Left hindlimb (tissue), 1 donor: Measurements from ENCODE around the gene CDY2B.
"Not testable (repeated sequence)": the region's sequence is repeated elsewhere in the genome, so short reads cannot be mapped to it uniquely, and the experiment has no call there.

ENCODE experiments used
- DNase-seq: peaks from one replicate; pipeline ENCODE4 v3.0.0-alpha.2; 2018

CDY2B gene, protein sequence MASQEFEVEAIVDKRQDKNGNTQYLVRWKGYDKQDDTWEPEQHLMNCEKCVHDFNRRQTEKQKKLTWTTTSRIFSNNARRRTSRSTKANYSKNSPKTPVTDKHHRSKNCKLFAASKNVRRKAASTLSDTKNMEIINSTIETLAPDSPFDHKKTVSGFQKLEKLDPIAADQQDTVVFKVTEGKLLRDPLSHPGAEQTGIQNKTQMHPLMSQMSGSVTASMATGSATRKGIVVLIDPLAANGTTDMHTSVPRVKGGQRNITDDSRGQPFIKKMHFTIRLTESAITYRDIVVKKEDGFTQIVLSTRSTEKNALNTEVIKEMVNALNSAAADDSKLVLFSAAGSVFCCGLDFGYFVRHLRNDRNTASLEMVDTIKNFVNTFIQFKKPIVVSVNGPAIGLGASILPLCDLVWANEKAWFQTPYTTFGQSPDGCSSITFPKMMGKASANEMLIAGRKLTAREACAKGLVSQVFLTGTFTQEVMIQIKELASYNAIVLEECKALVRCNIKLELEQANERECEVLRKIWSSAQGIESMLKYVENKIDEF

DNA sequence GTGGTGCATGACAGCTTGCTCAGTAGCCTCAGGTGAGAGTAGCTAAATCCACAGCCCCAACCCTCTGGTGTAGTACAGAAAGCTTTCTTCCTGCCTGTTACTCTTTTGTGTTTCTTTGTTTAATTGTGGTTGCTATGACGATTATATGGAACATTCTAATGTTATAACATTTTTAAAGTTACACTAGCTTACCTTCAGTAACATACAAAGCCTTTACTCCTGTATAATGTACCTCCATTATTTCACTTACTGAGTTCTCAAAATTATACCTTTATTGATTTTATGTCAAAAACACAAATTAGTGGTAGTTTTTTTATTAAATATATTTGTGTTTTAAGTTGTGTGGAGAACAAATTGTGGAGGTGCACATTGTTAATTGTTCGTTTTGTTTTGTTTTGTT, at the start of gene CDY2B:
Gene CDY2B (minus strand): TSS at position 101 of the 400 bp plus-strand sequence. CDS start 328 bp downstream, outside the sequence.
- not testable (repeated sequence) for DNase-seq

DNA sequence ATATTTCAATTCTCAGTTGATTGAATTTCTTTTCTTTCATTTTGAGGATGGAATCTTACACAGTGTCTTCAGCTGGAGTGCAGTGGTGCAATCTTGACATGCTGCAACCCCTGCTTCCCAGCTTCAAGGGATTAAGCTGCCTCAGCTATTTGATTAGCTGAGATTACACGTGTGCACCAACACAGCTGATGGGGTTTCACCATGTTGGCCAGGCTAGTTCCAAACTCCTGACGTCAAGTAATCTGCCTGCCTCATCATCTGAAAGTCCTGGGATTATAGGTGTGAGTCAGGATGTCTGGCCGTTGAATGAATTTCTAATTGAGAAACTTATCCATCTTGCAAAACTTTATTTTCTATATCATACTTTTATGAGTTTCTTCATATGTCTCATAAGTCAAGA, 28.0 kb upstream of the CDY2B start:
- not testable (repeated sequence) for DNase-seq

DNA sequence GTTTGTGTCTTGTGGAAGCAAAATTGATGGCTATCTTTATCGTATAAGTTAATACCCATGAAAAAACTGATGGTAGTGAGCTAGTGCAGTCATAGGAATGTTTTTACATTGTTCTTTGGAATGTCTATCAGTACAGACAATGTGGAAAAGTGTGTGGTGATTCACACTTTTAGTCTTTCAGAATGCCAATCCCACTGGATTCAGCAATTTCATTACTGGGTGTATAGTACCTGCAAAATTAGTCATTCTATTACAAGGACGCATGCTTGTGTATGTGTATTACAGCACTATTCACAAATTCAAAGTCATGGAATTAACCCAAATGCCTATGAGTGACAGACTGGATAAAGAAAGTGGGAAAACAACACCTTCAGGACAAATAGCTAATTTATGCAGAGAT, 27.3 kb upstream of the CDY2B start:
- DNase-seq = not testable (repeated sequence)

DNA sequence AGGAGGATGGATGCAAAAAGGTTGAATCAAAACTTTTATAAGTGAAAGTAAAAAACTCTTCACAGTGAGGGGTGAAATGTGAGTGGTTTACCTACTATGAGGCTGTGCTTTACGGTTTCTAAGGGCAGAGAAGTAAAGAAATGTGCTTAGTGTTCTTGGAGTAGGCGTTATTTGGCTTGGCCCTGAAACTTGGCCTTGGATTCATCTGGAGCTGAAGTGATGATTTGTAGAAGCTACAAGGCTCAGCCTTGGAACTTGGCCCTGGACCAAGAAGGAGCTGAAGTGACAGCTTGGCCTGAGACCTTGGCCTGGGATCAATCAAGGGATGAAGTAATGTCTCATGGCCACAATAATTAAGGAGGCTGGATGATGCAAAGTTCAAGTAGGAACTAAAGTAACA, 1.7 kb upstream of the CDY2B start:
- not testable (repeated sequence) for DNase-seq

DNA sequence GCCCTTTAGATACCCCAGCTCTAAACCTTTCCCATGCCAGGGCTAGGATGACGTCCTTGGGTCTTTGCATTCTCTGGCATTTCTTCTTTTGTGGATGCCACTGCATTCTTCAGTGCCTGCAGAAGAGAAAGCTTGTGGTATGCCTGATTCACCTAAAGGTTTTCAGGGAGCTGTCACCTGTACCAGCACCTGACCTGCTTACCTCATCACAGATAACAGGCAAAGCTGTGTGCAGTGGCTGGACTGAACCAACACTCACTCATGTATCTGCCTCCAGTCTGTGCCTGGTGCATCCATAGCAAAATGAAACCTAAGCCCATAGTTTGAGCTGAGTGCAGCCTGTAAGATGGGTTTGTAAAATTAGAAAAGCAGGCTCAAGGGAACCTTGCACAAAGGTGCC, 3.3 kb downstream of the CDY2B start:
- DNase-seq = not testable (repeated sequence)

DNA sequence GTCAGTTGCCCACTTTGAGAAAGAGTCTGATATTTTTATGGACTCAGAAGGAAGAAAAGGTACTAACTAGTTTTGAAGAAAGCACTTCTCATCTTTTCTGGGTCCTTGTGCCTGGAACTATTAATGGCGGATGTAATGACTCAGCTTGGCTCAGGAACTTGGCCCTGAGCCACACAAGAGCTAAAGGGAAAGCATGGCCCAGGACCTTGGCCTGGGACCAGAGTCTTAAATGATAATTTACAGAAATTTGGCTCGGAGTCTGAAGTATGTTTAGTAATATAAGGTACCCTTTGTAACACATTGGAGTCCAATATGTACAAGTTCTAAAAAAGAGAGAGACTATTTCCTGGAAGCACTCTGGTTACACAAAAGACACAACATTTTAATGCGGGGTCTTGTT, 4.6 kb downstream of the CDY2B start:
- DNase-seq = not testable (repeated sequence)

DNA sequence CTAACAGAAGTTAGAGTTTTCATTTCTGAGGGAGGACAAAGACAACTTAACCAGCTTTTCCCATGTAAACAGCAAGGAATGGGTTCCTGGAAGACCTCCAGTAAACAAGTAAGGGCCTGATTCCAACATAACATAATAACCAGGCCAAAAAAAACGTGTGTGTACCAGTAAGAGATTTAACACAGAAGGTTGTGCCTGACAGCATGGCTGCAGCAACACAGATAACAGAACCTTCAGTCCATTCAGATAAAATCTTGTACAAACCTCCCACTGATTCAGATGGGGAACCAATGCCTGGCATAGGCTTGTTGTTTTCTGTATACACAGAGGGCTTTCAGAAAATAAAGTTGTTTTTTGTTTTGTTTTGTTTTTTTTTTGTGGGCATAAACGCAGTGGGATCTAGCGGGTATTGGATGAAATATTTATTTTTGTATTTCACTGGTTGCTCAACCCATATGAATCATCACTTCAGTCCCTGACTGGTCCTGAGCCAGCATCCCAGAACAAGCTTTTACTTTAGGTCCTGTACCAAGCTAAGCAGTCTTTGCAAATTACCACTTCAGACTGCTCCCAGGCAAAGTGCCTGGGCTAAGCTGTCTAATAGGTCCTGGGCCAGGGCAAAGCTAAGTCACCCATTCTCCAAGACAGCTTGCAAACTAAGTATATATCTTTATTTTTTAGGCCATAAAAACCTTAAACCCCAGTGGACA, 8.7 kb downstream of the CDY2B start:
- DNase-seq = not testable (repeated sequence)

DNA sequence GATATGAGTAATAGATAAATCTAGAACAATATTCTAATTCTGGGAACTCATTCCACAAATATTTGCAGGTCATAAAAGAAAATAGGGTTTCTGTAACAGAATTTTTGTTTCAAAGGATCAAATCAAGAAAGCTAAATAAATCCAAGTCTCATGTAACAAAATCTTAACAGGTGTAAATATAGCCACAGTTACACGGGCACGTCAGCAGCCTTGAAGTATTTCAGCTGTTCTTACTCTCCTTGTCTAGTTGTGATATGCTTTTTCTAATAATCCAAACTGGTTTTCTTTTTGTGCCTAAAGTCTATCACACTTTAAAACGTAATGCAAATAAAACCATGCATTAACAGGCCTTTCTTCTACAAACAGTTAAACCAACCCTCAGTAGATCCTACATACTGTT, 9.3 kb downstream of the CDY2B start:
- not testable (repeated sequence) for DNase-seq

DNA sequence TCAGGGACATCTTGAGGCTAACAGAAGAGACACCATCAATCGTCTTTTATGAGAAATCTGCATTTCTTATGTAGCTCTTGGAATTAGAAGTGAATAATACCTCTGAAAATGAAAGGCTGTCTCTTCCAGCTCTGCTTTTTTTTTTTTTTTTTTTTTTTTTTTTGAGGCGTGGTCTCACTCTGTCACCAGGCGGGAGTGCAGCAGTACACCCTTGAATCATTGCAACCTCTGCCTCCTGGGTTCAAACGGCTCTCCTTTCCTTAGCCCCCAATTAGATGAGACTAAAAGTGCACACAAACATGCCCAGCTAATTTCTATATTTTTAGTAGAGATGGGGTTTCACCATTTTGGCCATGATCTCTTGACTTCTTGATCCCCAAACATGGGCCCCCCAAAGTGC, 12.2 kb downstream of the CDY2B start:
- not testable (repeated sequence) for DNase-seq

DNA sequence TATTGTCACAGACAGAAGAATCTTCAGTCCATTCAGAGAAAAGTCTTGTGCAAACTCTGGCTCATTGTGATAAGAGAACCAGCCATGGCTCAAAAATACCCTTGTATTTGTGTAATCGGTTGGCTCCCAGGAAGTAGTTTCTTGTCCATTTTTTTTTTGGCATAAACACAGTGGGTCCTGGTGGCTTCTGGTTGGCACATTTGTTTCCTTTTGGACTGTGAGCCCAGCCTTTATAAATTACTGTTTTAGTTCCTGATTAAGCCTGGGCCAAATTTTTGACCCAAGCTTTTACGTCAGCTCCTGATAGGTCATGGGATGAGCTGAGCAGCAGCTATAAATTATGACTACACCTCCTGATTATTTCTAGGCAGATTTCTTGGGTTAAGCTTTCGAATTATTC, 19.4 kb downstream of the CDY2B start:
- not testable (repeated sequence) for DNase-seq

DNA sequence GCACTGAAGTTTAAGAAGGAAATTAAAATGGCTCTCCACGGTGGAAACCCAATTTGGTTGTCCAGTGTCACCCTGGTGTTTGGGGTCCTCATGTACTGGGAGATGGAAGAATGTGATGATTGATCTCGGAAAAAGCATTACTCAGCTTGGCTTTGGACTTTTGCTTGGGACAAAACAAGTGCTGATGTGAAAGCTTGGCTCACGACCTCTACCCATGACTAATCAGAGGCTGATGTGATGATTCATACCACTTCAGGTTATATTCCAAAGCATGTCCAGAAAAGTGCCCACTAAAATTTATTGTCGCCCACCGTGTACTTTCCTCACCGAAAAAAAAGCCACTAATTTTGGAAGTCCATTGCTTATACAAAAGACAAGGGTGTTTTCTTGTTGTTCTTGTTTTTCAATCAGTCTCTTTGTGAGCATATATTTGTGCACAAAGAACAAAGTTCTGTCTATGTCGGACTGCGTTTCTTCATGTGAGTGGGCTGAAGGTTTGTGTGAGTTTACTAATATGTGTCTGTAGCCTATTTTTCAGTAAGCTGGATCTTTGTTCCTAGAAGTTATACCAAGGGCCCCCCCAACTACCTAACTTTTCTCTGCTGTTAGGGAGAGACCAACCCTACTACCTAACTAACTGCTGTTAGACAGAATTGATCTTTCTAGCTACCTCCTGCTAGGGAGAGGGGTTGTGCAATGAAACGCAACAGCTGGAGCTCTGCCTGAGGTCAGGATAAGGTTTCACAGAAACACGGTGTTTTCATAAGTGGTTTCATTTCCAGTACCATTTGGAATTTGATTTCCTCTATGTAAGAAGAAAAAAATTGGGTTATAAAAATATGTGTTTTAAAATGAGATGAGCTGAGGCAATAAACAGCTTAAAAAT, 22.8 kb downstream of the CDY2B start:
- not testable (repeated sequence) for DNase-seq

DNA sequence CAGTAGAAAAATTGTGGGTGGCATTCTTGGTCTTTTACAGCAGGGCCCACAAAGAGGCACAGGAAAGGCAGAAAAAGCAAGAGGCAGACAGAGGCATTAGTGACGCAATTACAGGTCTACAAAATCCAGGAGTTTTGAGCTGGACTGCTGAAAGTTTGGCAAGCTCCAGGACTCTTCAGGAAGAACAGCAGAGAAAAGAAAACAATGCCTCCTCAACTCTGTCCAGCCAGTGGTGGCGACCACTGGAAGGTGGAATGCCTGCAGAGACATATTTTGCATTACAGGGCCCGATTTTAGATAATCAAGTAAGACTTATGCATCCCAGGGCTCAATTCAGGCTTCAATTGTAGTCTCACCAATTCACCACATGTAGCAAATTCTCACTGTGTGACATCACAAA, 23.5 kb downstream of the CDY2B start:
- not testable (repeated sequence) for DNase-seq

DNA sequence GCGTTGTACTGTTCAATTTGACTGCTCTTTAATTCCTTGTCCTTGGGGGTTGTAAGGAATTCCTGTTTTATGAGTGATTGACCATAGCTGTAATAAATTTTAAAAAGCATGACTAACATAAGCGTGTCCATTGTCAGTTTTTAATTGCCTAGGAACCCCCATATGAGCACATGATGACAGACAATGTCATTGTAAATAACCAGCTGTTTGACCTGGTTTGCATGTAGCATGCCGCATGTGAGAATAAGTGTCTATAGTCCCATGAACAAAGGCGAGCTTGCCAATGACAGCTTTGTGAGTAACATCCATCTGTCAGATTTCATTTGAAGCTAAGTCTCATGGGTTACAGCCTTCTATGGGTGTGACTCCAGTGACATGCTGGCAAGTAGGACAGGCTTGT, 30.9 kb downstream of the CDY2B start:
- DNase-seq = not testable (repeated sequence)

DNA sequence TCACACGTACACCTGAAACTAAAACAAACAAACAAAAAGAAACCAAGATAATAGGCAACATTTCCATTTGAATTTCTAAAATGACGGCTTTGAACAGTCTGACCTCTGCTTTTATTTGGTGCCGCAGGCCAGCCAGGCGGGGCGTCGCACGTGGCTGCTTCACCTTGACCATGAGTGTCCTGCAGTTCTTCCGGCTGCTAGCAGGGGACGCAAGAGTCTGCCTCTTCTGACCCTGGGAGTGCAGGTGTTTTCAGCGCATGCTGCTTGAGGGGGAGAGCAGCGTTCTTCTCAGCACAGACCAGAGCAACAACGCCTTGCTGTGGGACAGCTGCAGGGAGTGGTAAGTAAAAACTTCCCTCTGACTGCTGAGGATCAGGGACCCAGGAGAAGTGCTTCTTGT, 47.9 kb downstream of the CDY2B start:
- DNase-seq = not testable (repeated sequence)
